Endothelial cell of umbilical vein (primary cell): ENCODE measurements around the gene CEACAM20.

ENCODE experiments used
- CTCF ChIP-seq, 2 donors: IDR thresholded peaks; 1 replicate in 1 of 2; 2 replicates in 1 of 2; pipeline ENCODE4 v1.5.1; 2011; ENCODE audit warnings: low read length in 2 of 2, mild to moderate bottlenecking in 2 of 2, moderate library complexity in 2 of 2, control low read depth in 1 of 2, inconsistent platforms in 1 of 2, low read depth in 1 of 2; ENCODE audit not compliant: insufficient read depth in 1 of 2; ENCODE audit errors: extremely low read depth in 1 of 2
- EZH2 ChIP-seq: IDR thresholded peaks from 2 replicates; pipeline ENCODE4 v1.6.1; 2012; ENCODE audit warnings: borderline replicate concordance, low read depth, mild to moderate bottlenecking, moderate library complexity, low read length, inconsistent platforms; ENCODE audit not compliant: severe bottlenecking
- FOS ChIP-seq: IDR thresholded peaks from 2 replicates; pipeline ENCODE4 v1.6.1; 2011; ENCODE audit warnings: mild to moderate bottlenecking, low read length, moderate library complexity, borderline replicate concordance; ENCODE audit not compliant: insufficient read depth
- GATA2 ChIP-seq: IDR thresholded peaks from 2 replicates; pipeline ENCODE4 v1.7.0; 2011; ENCODE audit warnings: low read depth, mild to moderate bottlenecking, moderate library complexity, mixed read lengths, low read length; ENCODE audit not compliant: insufficient read length, insufficient read depth
- MAX ChIP-seq: IDR thresholded peaks from 2 replicates; pipeline ENCODE4 v1.6.1; 2011; ENCODE audit not compliant: insufficient read depth, insufficient read length
- POLR2A ChIP-seq: IDR thresholded peaks from 2 replicates; pipeline ENCODE4 v1.6.1; 2012; ENCODE audit warnings: low read depth, mild to moderate bottlenecking, control low read depth, low read length
- POLR2AphosphoS5 ChIP-seq: IDR thresholded peaks from 2 replicates; pipeline ENCODE4 v1.6.1; 2012; ENCODE audit warnings: low read depth, mild to moderate bottlenecking, control low read depth, low read length, moderate library complexity; ENCODE audit not compliant: insufficient read depth

GRCh38 chr19:44509478-44509877, 20.0 kb downstream of the CEACAM20 start:
- TF ChIP-seq CTCF (IDR thresholded peaks at IDR 0.05; ENCODE audit: extremely low read depth in 1 of 2, insufficient read depth in 1 of 2, low read depth in 1 of 2, low read length in 2 of 2) (no peak), EZH2 (no peak), POLR2A (no peak), POLR2AphosphoS5 (no peak), MAX (no peak), FOS (no peak), GATA2 (no peak)
